ENCODE data around the gene KLK12. TPM values are rescaled to one million over a fixed set of nuclear protein-coding genes. Genes with fewer than 3 reads are reported as not detected.

Gene KLK12
- total RNA-seq, 2 donors from 2014 or later = not detected

GRCh38 chr19:51016798-51017683 lies 17.8 kb downstream of the KLK12 start:
- TF ChIP-seq CTCF (IDR thresholded peaks at IDR 0.05) (peak; percentile 65 to 81 (median 72)), POLR2A (IDR thresholded peaks at IDR 0.05) (no peak)
- Histone ChIP-seq H3K4me1 (peaks cover 33% of the 10 kb centered on the region), H3K27me3 (peaks cover 0 to 8% of the 10 kb centered on the region in 2 donors), H3K9me3 (no peaks in the 10 kb centered on the region), H3K36me3 (replicated peaks in 1 of 2; ENCODE audit: insufficient read depth in 1 of 2, low read depth in 2 of 2) (no peaks in the 10 kb centered on the region), H3K27ac (no peak overlapping the region), H3K4me3 (no peak overlapping the region)
- intact Hi-C loops (cut with DNase I) = no loop called here
- peak; percentile 65 to 81 (median 74) for DNase-seq
- peak; percentile 68 for ATAC-seq
- 1 to 2% methylated on average over 42 to 66 of the region's 68 CpGs for WGBS, 2 donors

DNA sequence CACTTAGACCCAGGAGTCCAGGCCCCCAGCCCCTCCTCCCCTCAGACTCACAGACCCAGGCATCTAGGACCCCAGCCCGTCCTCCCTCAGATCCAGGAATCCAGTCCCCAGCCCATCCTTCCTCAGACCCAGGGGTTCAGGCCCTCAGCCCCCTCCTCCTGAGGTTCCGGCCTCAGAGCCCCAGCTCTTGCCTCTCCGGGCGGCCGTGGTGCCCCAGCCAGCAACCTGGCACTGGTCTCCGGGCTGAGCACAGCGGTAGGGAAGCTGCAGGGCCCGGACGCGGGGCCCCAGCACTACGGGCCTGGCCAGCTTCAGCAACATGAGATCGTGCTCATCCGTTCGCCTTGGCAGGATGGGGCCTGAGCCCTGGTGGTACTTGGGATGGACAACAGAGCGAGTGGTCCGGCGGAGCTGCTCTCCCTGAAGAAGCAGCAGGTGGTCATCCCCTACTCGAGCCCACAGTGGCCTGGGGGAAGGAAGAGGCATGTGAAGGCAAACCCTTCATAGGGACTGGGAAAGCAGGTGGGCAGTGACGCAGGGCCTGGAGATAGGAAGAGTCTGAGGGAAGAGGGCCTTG lies 19.0 kb downstream of the KLK12 start:
- H3K27me3 ChIP-seq = peaks cover 0 to 8% of the 10 kb centered on the region in 2 donors
- intact Hi-C loops (cut with DNase I) = no loop called here

GRCh38 chr19:51014242-51014641 lies 20.6 kb downstream of the KLK12 start:
- no peaks in the 10 kb centered on the region for H3K36me3 ChIP-seq (replicated peaks in 1 of 2; ENCODE audit: insufficient read depth in 1 of 2, low read depth in 2 of 2)
- H3K27ac ChIP-seq = no peak overlapping the region
- 75 to 77% methylated on average over 6 of the region's 6 CpGs for WGBS, 2 donors
- no peak overlapping the region for H3K4me3 ChIP-seq
- H3K9me3 ChIP-seq = no peaks in the 10 kb centered on the region
- peaks cover 0 to 8% of the 10 kb centered on the region in 2 donors for H3K27me3 ChIP-seq
- DNase-seq (no peak), ATAC-seq (no peak)
- H3K4me1 ChIP-seq = peaks cover 19% of the 10 kb centered on the region
- TF ChIP-seq CTCF (IDR thresholded peaks at IDR 0.05) (no peak), POLR2A (IDR thresholded peaks at IDR 0.05) (no peak)
- intact Hi-C loops (cut with DNase I) = no loop called here

More for the DNA sequence above, 19.0 kb downstream of the KLK12 start:
- no peak for ATAC-seq
- no peak for TF ChIP-seq POLR2A (IDR thresholded peaks at IDR 0.05)
- TF ChIP-seq CTCF (IDR thresholded peaks at IDR 0.05) = no peak
- Histone ChIP-seq H3K36me3 (replicated peaks in 1 of 2; ENCODE audit: insufficient read depth in 1 of 2, low read depth in 2 of 2) (no peaks in the 10 kb centered on the region), H3K4me1 (peaks cover 25% of the 10 kb centered on the region), H3K9me3 (no peaks in the 10 kb centered on the region), H3K27ac (no peak overlapping the region), H3K4me3 (no peak overlapping the region)
- no peak for DNase-seq
- 80 to 83% methylated on average over 10 to 19 of the region's 19 CpGs for WGBS, 2 donors

GRCh38 chr19:51012661-51013190 lies 22.1 kb downstream of the KLK12 start:
- Histone ChIP-seq H3K36me3 (replicated peaks in 1 of 2; ENCODE audit: insufficient read depth in 1 of 2, low read depth in 2 of 2) (no peaks in the 10 kb centered on the region), H3K4me3 (no peak overlapping the region), H3K4me1 (peaks cover 11% of the 10 kb centered on the region), H3K27ac (no peak overlapping the region), H3K9me3 (no peaks in the 10 kb centered on the region), H3K27me3 (peaks cover 0 to 3% of the 10 kb centered on the region in 2 donors)
- intact Hi-C loops (cut with DNase I) = no loop called here
- WGBS, 2 donors = 49 to 52% methylated on average over 12 of the region's 12 CpGs
- TF ChIP-seq CTCF (IDR thresholded peaks at IDR 0.05) = no peak
- no peak for TF ChIP-seq POLR2A (IDR thresholded peaks at IDR 0.05)
- DNase-seq = no peak
- ATAC-seq = no peak

Measured in body of pancreas (tissue), 4 donors.